GM18526 (cell line): ENCODE results near the gene OR4K14.

Experiments used
- POLR2A ChIP-seq: IDR thresholded peaks from 3 replicates; pipeline ENCODE4 v1.6.1; 2011; ENCODE audit not compliant: insufficient read length; ENCODE audit errors: extremely low read depth

Gene OR4K14

GRCh38 chr14:20019257-20019865 lies at the start of gene OR4K14:
Gene OR4K14, minus strand, starts transcription at chr14:20019307. Its CDS starts 4,114 bp downstream, at chr14:20015193.
- no peak for TF ChIP-seq POLR2A

DNA sequence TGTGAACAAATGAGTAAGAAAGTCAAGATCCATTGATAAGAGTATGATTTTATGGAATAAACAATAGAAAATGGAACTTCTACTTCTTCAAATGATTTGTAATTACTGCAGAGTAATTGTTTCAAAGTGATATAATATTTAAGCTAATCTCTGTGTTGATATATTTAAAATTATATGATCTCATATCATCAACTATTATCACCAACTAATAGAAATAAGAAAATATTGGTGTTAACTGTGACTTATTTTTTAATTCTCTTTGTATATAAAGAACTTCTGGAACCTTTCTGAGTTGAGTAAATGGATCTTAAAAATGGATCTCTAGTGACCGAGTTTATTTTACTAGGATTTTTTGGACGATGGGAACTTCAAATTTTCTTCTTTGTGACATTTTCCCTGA lies 40.6 kb upstream of the OR4K14 start, which contains the start of gene OR4L1:
TSS of gene OR4L1 (plus strand) at position 301 of the 400 bp plus-strand sequence. CDS start at position 301, 0 bp downstream.
- TF ChIP-seq POLR2A, result no peak

DNA sequence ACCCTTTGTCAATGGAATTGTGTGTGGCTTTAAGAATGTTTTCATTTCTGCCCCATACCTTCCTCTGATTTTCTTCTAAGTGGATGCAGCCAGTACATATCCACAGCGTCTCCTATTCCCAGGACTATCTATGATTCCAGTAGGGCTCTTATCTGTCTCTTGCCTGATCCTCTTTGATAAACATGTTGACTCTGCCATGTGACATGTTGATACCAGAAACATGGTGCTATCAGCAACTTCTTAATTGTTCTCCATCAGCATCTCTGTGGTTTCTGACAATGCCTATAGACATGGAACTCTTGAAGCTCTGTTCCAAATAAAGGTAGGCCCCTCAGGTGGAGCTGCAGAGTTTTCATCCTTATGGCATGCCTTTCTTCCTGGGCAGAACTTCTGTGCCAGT lies 29.1 kb upstream of the OR4K14 start:
- no peak for TF ChIP-seq POLR2A

DNA sequence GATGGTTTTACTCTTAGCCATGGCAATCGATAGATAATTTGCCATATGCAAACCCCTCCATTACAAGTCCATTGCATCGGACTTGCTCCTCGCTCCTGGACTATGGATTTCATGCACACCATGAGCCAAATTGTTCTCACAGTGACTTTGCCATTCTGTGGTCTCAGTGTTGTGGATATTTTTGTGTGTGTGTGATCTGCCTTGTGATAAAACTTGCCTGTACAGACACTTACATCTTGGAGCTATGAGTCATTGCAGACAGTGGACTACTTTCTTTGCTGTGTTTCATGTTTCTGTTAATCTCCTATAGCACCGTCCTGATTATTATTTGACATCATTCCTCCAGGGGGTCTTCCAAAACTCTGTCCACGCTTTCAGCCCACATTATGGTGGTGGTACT lies 25.1 kb upstream of the OR4K14 start:
- TF ChIP-seq POLR2A, result no peak

DNA sequence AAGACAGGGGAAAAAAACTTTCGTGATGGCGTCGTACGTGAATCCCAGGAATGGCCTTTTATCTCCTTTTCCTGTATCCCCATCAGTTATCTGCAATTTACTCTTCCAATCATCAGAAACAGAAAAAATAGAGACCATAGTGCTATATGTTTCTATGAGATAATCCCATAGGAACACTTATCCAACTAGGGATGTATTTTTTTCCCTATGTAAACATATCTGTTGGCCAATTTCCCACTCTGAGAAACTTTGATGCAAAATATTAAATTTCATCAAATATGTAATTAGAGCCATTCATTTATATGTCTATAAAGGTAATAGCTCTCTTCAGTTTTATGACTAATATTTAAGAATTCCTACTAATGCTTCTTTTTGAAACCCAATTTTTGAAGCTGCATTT lies 16.8 kb upstream of the OR4K14 start, which contains the start of gene OR4K13:
TSS of gene OR4K13 (minus strand) at position 101 of the 400 bp plus-strand sequence. CDS start 1,280 bp downstream, outside the sequence.
- no peak for TF ChIP-seq POLR2A

- TF ChIP-seq POLR2A, result no peak
These were observed 16.3 kb upstream of the OR4K14 start for GRCh38 chr14:20035449-20035848.

- no peak for TF ChIP-seq POLR2A
These were observed 12.0 kb upstream of the OR4K14 start for GRCh38 chr14:20031058-20031457.

GRCh38 chr14:20008156-20008555 lies 11.0 kb downstream of the OR4K14 start:
- no peak for TF ChIP-seq POLR2A

- no peak for TF ChIP-seq POLR2A
These were observed 16.8 kb downstream of the OR4K14 start for GRCh38 chr14:20002319-20002718.

- no peak for TF ChIP-seq POLR2A
These were observed 17.2 kb downstream of the OR4K14 start, which contains the start of gene OR4Q2 for GRCh38 chr14:20001863-20002262. Gene OR4Q2, plus strand, starts transcription at chr14:20002163.

- no peak for TF ChIP-seq POLR2A
These were observed 25.7 kb downstream of the OR4K14 start for GRCh38 chr14:19993438-19993837.

DNA sequence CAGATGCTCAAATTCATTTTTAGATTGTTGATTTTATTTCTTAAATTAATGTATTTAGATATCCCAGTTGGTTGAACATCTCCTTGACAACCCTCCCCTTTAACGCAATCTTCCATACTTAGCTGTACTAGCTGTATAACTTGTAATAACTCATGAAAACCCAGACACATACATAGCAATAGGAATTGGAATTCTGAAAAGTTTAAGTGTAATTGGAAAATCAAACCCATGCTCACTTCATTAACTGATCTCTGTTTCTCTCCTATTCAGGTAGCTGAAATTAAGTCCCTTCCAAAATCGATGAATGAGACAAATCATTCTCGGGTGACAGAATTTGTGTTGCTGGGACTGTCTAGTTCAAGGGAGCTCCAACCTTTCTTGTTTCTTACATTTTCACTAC lies 43.8 kb downstream of the OR4K14 start, which contains the start of gene OR4K15:
TSS of gene OR4K15 (plus strand) at position 301 of the 400 bp plus-strand sequence. CDS start at position 301, 0 bp downstream.
- TF ChIP-seq POLR2A, result no peak

GRCh38 chr14:19974844-19975243 lies 44.3 kb downstream of the OR4K14 start:
- TF ChIP-seq POLR2A, result no peak
